Measurements from ENCODE around the gene ZNF618. TPM values are rescaled to one million over a fixed set of nuclear protein-coding genes. Genes with fewer than 3 reads are reported as not detected.

Gene ZNF618
- total RNA-seq, 1 donor from 2014 or later, result 12.1 TPM

- no peak for TF ChIP-seq CTCF (IDR thresholded peaks at IDR 0.05; ENCODE audit: insufficient read depth, low read length, poor library complexity, severe bottlenecking)
- H3K36me3 ChIP-seq (ENCODE audit: control insufficient read depth, insufficient read depth, low read length), result no peaks in the 10 kb centered on the region
- no peak for DNase-seq (ENCODE audit: low read depth)
- no peaks in the 10 kb centered on the region for H3K27me3 ChIP-seq (ENCODE audit: control insufficient read depth, insufficient read depth, low read length)
- no peak overlapping the region for H3K4me3 ChIP-seq (ENCODE audit: low read depth, low read length)
These were observed 36.7 kb downstream of the ZNF618 start for GRCh38 chr9:113912816-113913215.

- no peak overlapping the region for H3K4me3 ChIP-seq (ENCODE audit: low read depth, low read length)
- no peaks in the 10 kb centered on the region for H3K36me3 ChIP-seq (ENCODE audit: control insufficient read depth, insufficient read depth, low read length)
- no peak for DNase-seq (ENCODE audit: low read depth)
- no peaks in the 10 kb centered on the region for H3K27me3 ChIP-seq (ENCODE audit: control insufficient read depth, insufficient read depth, low read length)
- TF ChIP-seq CTCF (IDR thresholded peaks at IDR 0.05; ENCODE audit: insufficient read depth, low read length, poor library complexity, severe bottlenecking), result no peak
These were observed 37.5 kb downstream of the ZNF618 start for GRCh38 chr9:113913426-113914195.

GRCh38 chr9:113914517-113914916, 38.4 kb downstream of the ZNF618 start:
- Histone ChIP-seq H3K27me3 (ENCODE audit: control insufficient read depth, insufficient read depth, low read length) (no peaks in the 10 kb centered on the region), H3K36me3 (ENCODE audit: control insufficient read depth, insufficient read depth, low read length) (no peaks in the 10 kb centered on the region), H3K4me3 (ENCODE audit: low read depth, low read length) (no peak overlapping the region)
- no peak for TF ChIP-seq CTCF (IDR thresholded peaks at IDR 0.05; ENCODE audit: insufficient read depth, low read length, poor library complexity, severe bottlenecking)
- DNase-seq (ENCODE audit: low read depth), result no peak

DNA sequence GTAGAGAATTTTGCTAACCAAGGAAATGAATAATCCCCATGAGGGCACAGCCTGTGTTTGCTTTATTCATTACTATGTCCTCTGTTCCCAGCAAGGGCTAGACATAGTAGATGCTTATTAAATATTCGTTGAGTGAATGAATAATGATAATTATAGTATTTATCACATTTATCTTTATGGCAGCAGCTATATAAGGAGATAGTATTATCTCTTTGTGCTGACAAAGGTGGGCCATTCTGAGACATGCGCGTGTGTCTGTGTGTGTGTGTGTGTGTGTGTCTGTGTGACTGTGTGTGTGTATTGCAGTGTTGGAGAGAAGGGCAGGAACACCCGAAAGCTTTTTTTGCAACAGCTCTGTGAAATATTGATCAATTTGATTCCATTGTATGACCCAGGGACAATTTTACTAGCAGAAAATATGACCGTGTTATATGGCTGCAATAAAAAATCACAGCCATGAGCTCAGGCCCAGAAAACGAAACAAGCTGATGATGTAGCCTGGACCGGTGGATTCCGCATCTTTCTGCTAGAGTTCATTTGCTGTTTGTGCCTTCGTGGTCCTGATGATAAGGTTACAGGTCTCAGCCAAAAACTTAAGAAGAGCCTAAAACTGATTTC, 39.8 kb downstream of the ZNF618 start:
- H3K36me3 ChIP-seq (ENCODE audit: control insufficient read depth, insufficient read depth, low read length), result no peaks in the 10 kb centered on the region
- TF ChIP-seq CTCF (IDR thresholded peaks at IDR 0.05; ENCODE audit: insufficient read depth, low read length, poor library complexity, severe bottlenecking), result no peak
- no peaks in the 10 kb centered on the region for H3K27me3 ChIP-seq (ENCODE audit: control insufficient read depth, insufficient read depth, low read length)
- no peak overlapping the region for H3K4me3 ChIP-seq (ENCODE audit: low read depth, low read length)
- DNase-seq (ENCODE audit: low read depth), result no peak

- no peak for TF ChIP-seq CTCF (IDR thresholded peaks at IDR 0.05; ENCODE audit: insufficient read depth, low read length, poor library complexity, severe bottlenecking)
- no peak overlapping the region for H3K4me3 ChIP-seq (ENCODE audit: low read depth, low read length)
- no peaks in the 10 kb centered on the region for H3K27me3 ChIP-seq (ENCODE audit: control insufficient read depth, insufficient read depth, low read length)
- no peaks in the 10 kb centered on the region for H3K36me3 ChIP-seq (ENCODE audit: control insufficient read depth, insufficient read depth, low read length)
- DNase-seq (ENCODE audit: low read depth), result no peak
These were observed 40.8 kb downstream of the ZNF618 start for GRCh38 chr9:113916931-113917330.

Measured in kidney epithelial cell (primary cell).